Measurements from ENCODE around the gene NPW.

- TF ChIP-seq EZH2 (IDR thresholded peaks at IDR 0.05; ENCODE audit: insufficient read depth, poor library complexity, severe bottlenecking) (no peak), EZH2phosphoT487 (IDR thresholded peaks at IDR 0.05; ENCODE audit: insufficient read depth, low read depth) (no peak)
Measured at GRCh38 chr16:2044541-2044940, 25.0 kb downstream of the NPW start.

Data from GM23248 (cell line).